Peyer's patch (tissue), 4 donors: ENCODE data around the gene SAFB.

ENCODE experiments used
- CTCF ChIP-seq, 6 experiments: fragments of 450-650 bp in 4 of 6; fragments of 200-600 bp in 2 of 6; sonication (generic) in 1 of 6; IDR thresholded peaks; one replicate each; pipeline ENCODE4 v1.5.1; 2017 to 2019; ENCODE audit warnings: antibody characterized with exemption in 6 of 6, mild to moderate bottlenecking in 3 of 6, moderate library complexity in 1 of 6
- POLR2A ChIP-seq, 2 donors: fragments of 450-650 bp; IDR thresholded peaks; one replicate each; pipeline ENCODE4 v1.5.1; 2017; ENCODE audit warnings: antibody characterized with exemption in 2 of 2, mild to moderate bottlenecking in 2 of 2, moderate library complexity in 2 of 2

- TF ChIP-seq CTCF (IDR thresholded peaks at IDR 0.05) (no peak), POLR2A (IDR thresholded peaks at IDR 0.05) (no peak)
Observed at GRCh38 chr19:5694956-5695648, 72.2 kb downstream of the SAFB start.
